Keratinocyte (primary cell): ENCODE measurements around the gene SAMD11. TPM values are rescaled to one million over a fixed set of nuclear protein-coding genes. Genes with fewer than 3 reads are reported as not detected.

Experiments used
- DNase-seq: peaks from one replicate; pipeline ENCODE4 v3.0.0-alpha.2; 2011; ENCODE audit warnings: low read depth, missing footprints, low spot score
- FAIRE-seq: peaks from 2 replicates; lab custom pipeline; 2011; peaks lifted over from hg19 to GRCh38; lab: Jason Lieb, UNC
- H2AFZ ChIP-seq: 2 replicates; pipeline ENCODE4 v1.6.0; 2012; ENCODE audit warnings: low read length, control low read depth, inconsistent platforms; ENCODE audit not compliant: control insufficient read depth
- H3K27ac ChIP-seq: 2 replicates; pipeline ENCODE4 v1.5.1; 2011; ENCODE audit warnings: low read length; ENCODE audit not compliant: control insufficient read depth, insufficient read depth
- H3K27me3 ChIP-seq: 3 replicates; pipeline ENCODE4 v1.6.0; 2011; ENCODE audit warnings: low read length; ENCODE audit not compliant: control insufficient read depth, insufficient read depth; ENCODE audit errors: extremely low read depth
- H3K36me3 ChIP-seq, 2 experiments: 2 replicates in 1 of 2; 3 replicates in 1 of 2; pipeline ENCODE4 v1.5.1; 2011; ENCODE audit warnings: low read length in 2 of 2, mild to moderate bottlenecking in 1 of 2; ENCODE audit not compliant: control insufficient read depth in 2 of 2, insufficient read depth in 2 of 2; ENCODE audit errors: extremely low read depth in 1 of 2
- H3K4me1 ChIP-seq: 3 replicates; pipeline ENCODE4 v1.5.1; 2011; ENCODE audit warnings: low read length; ENCODE audit not compliant: control insufficient read depth, insufficient read depth; ENCODE audit errors: extremely low read depth
- H3K4me2 ChIP-seq: 3 replicates; pipeline ENCODE4 v1.6.0; 2011; ENCODE audit warnings: low read depth, low read length; ENCODE audit not compliant: control insufficient read depth, insufficient read depth; ENCODE audit errors: extremely low read depth
- H3K4me3 ChIP-seq, 3 experiments: fragments of 200-600 bp in 1 of 3; sonication (generic) in 1 of 3; 2 replicates in 2 of 3; 3 replicates in 1 of 3; pipeline ENCODE4 v1.5.1; 2011 to 2016; ENCODE audit warnings: low read length in 3 of 3, mild to moderate bottlenecking in 3 of 3, control low read depth in 2 of 3, inconsistent platforms in 1 of 3, low read depth in 1 of 3, mixed read lengths in 1 of 3, mixed run types in 1 of 3, moderate library complexity in 1 of 3; ENCODE audit not compliant: control insufficient read depth in 2 of 3, insufficient read depth in 2 of 3; ENCODE audit errors: extremely low read depth in 1 of 3
- H3K79me2 ChIP-seq: 2 replicates; pipeline ENCODE4 v1.6.0; 2012; ENCODE audit warnings: low read length; ENCODE audit not compliant: control insufficient read depth, insufficient read depth
- H3K9ac ChIP-seq: 3 replicates; pipeline ENCODE4 v1.6.0; 2011; ENCODE audit warnings: low read length; ENCODE audit not compliant: control insufficient read depth, insufficient read depth; ENCODE audit errors: extremely low read depth
- H3K9me1 ChIP-seq: 3 replicates; pipeline ENCODE4 v1.6.0; 2011; ENCODE audit warnings: low read length; ENCODE audit not compliant: control insufficient read depth, insufficient read depth; ENCODE audit errors: extremely low read depth
- H3K9me3 ChIP-seq: 2 replicates; pipeline ENCODE4 v1.5.1; 2012; ENCODE audit warnings: low read depth, low read length; ENCODE audit not compliant: control insufficient read depth
- H4K20me1 ChIP-seq: 3 replicates; pipeline ENCODE4 v1.6.0; 2011; ENCODE audit warnings: low read length; ENCODE audit not compliant: control insufficient read depth, insufficient read depth; ENCODE audit errors: extremely low read depth
- EZH2 ChIP-seq: IDR thresholded peaks from one replicate; pipeline ENCODE4 v1.6.1; 2012; ENCODE audit warnings: inconsistent platforms, mild to moderate bottlenecking, low read length, moderate library complexity
- dilution Hi-C: fragments of 300-500 bp; cut with MboI; formaldehyde crosslinking; loops from one replicate; pipeline ENCODE4 v1.7.0; 2020; ENCODE audit warnings: low sequenced_read_pairs; ENCODE audit not compliant: extremely low pct_ligation_motif_present
- polyA plus RNA-seq, 5 experiments: library from polyadenylated mRNA; depleted of rRNA in 3 of 5; stranded (reverse) in 3 of 5; stranded (forward) in 1 of 5; unstranded in 1 of 5; fragments of >200 nt; gene quantifications; 1 replicate in 1 of 5; 2 replicates in 3 of 5; 3 replicates in 1 of 5; pipeline versions ENCODE4 v1.2.1 to v1.2.3, GENCODE V29; 2011 to 2012; ENCODE audit warnings: missing spikeins in 2 of 5, low read depth in 1 of 5, low replicate concordance in 1 of 5
- TF ChIP-seq, protein P1 (sequence below), 3 experiments: IDR thresholded peaks in 1 of 3; conservative IDR thresholded peaks in 1 of 3; optimal IDR thresholded peaks in 1 of 3; 2 replicates in 2 of 3; 3 replicates in 1 of 3; pipeline versions ENCODE3 to v1.5.1; 2011; ENCODE audit warnings: low read length in 3 of 3, mild to moderate bottlenecking in 3 of 3, moderate library complexity in 2 of 3, control low read depth in 1 of 3, inconsistent platforms in 1 of 3; ENCODE audit not compliant: insufficient read depth in 2 of 3; ENCODE audit errors: extremely low read depth in 1 of 3

Gene SAMD11
- polyA plus RNA-seq, 1 donor (not counting 4 experiments of a cell fraction or from before 2014, with no cell fraction given), result not detected

DNA sequence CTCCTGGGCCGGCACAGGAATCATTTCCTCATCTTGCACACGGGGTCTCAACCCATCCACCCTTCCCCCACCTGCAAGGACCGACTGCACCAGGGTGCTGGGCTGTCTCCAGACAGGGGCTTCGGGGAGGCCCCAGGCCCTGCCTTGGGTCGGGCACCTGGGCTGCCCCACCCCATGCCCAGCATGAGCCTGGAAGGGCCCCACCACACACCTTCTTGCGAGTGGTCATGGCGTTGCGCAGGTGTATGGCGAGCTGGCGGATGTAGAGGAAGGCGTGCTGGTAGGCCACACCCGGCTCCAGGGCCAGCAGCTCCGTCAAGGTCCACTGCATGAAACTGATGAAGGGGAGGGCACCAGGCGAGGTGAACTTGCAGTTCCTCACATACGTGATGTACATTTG lies 28.5 kb downstream of the SAMD11 start:
- Histone ChIP-seq H3K4me1 (no peaks in the 10 kb centered on the region), H4K20me1 (peaks cover 5% of the 10 kb centered on the region), H3K9me1 (no peaks in the 10 kb centered on the region), H3K9ac (no peak overlapping the region), H3K4me3 (no peak overlapping the region), H3K4me2 (no peak overlapping the region), H3K36me3 (peaks cover 74 to 76% of the 10 kb centered on the region in 2 experiments), H3K79me2 (peaks cover 13% of the 10 kb centered on the region), H2AFZ (no peak overlapping the region), H3K9me3 (no peaks in the 10 kb centered on the region), H3K27me3 (no peaks in the 10 kb centered on the region), H3K27ac (no peak overlapping the region)
- dilution Hi-C loops, result no loop called here
- DNase-seq (no peak), FAIRE-seq (no peak)
- TF ChIP-seq, protein P1, sequence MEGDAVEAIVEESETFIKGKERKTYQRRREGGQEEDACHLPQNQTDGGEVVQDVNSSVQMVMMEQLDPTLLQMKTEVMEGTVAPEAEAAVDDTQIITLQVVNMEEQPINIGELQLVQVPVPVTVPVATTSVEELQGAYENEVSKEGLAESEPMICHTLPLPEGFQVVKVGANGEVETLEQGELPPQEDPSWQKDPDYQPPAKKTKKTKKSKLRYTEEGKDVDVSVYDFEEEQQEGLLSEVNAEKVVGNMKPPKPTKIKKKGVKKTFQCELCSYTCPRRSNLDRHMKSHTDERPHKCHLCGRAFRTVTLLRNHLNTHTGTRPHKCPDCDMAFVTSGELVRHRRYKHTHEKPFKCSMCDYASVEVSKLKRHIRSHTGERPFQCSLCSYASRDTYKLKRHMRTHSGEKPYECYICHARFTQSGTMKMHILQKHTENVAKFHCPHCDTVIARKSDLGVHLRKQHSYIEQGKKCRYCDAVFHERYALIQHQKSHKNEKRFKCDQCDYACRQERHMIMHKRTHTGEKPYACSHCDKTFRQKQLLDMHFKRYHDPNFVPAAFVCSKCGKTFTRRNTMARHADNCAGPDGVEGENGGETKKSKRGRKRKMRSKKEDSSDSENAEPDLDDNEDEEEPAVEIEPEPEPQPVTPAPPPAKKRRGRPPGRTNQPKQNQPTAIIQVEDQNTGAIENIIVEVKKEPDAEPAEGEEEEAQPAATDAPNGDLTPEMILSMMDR (optimal IDR thresholded peaks at IDR 0.05 in 1 of 3, IDR thresholded peaks at IDR 0.05 in 1 of 3, conservative IDR thresholded peaks at IDR 0.05 in 1 of 3; ENCODE audit: extremely low read depth in 1 of 3, insufficient read depth in 2 of 3, low read length in 3 of 3), result no peak
- TF ChIP-seq EZH2, result no peak

DNA sequence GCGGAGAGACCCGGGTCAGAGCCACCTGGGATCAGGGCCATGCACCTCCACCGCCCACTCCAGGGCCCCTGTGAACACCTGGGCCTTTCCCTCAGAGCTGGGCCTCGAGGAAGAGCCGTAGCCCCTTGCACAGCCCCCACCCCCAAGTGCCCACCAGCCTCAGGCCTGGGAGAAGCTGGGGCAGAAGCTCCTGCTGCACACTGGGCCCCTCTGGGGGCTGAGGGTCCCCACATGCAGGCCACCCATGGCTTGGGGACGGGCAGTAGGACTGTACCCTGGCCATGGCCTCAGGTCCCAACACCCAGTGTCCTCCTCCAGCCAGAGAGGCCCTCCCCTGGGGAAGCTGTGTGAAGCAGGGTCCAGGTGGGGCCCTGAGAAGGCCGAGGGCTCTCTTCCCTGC lies 28.9 kb downstream of the SAMD11 start:
- H3K4me2 ChIP-seq, result no peak overlapping the region
- DNase-seq (no peak), FAIRE-seq (no peak)
- no peaks in the 10 kb centered on the region for H3K27me3 ChIP-seq
- TF ChIP-seq, protein P1 (optimal IDR thresholded peaks at IDR 0.05 in 1 of 3, IDR thresholded peaks at IDR 0.05 in 1 of 3, conservative IDR thresholded peaks at IDR 0.05 in 1 of 3; ENCODE audit: extremely low read depth in 1 of 3, insufficient read depth in 2 of 3, low read length in 3 of 3), result no peak
- no peak for TF ChIP-seq EZH2
- no peak overlapping the region for H3K9ac ChIP-seq
- peaks cover 71 to 78% of the 10 kb centered on the region in 2 experiments for H3K36me3 ChIP-seq
- peaks cover 9% of the 10 kb centered on the region for H4K20me1 ChIP-seq
- H2AFZ ChIP-seq, result no peak overlapping the region
- dilution Hi-C loops, result no loop called here
- H3K4me1 ChIP-seq, result peaks cover 3% of the 10 kb centered on the region
- H3K4me3 ChIP-seq, result no peak overlapping the region
- no peaks in the 10 kb centered on the region for H3K9me1 ChIP-seq
- no peak overlapping the region for H3K27ac ChIP-seq
- H3K79me2 ChIP-seq, result peaks cover 17% of the 10 kb centered on the region
- H3K9me3 ChIP-seq, result no peaks in the 10 kb centered on the region
